CD4-positive, alpha-beta T cell treated with Interleukin-17A for 1 hour (primary cell): ENCODE measurements around the gene AKT2.
A peak's percentile ranks its signal among the peaks of the same experiment; 100 is the strongest.

Source experiments
- DNase-seq: peaks from one replicate; pipeline ENCODE4 v3.0.0-alpha.2; 2020

AKT2 gene

GRCh38 chr19:40298026-40298425 lies 12.9 kb upstream of the AKT2 start:
- no peak for DNase-seq

GRCh38 chr19:40294560-40294959 lies 9.4 kb upstream of the AKT2 start:
- DNase-seq, result no peak

GRCh38 chr19:40286971-40287421 lies 1.9 kb upstream of the AKT2 start:
- DNase-seq, result no peak

GRCh38 chr19:40286235-40286970 lies 1.3 kb upstream of the AKT2 start:
- DNase-seq, result no peak

- peak; percentile 100 for DNase-seq
Observed at GRCh38 chr19:40285353-40286234, 449 bp upstream of the AKT2 start.

GRCh38 chr19:40284251-40284500 lies 969 bp downstream of the AKT2 start:
- DNase-seq, result no peak

- no peak for DNase-seq
Observed at GRCh38 chr19:40283414-40284250, 1.5 kb downstream of the AKT2 start.

GRCh38 chr19:40282920-40283319 lies 2.2 kb downstream of the AKT2 start:
- DNase-seq, result no peak

GRCh38 chr19:40282209-40282580 lies 3.0 kb downstream of the AKT2 start:
- no peak for DNase-seq

- no peak for DNase-seq
Observed at GRCh38 chr19:40281381-40282208, 3.5 kb downstream of the AKT2 start.

- DNase-seq, result no peak
Observed at GRCh38 chr19:40280608-40281221, 4.4 kb downstream of the AKT2 start.

GRCh38 chr19:40279761-40280607 lies 5.2 kb downstream of the AKT2 start:
- DNase-seq, result no peak

- no peak for DNase-seq
Observed at GRCh38 chr19:40279120-40279551, 6.0 kb downstream of the AKT2 start.

- no peak for DNase-seq
Observed at GRCh38 chr19:40278361-40279035, 6.6 kb downstream of the AKT2 start.

- DNase-seq, result no peak
Observed at GRCh38 chr19:40277356-40278059, 7.6 kb downstream of the AKT2 start.

GRCh38 chr19:40274585-40275544 lies 10.3 kb downstream of the AKT2 start:
- peak; percentile 28 for DNase-seq

- DNase-seq, result no peak
Observed at GRCh38 chr19:40273469-40274360, 11.4 kb downstream of the AKT2 start.

GRCh38 chr19:40272261-40272660 lies 12.9 kb downstream of the AKT2 start:
- no peak for DNase-seq
